WI38 (cell line): ENCODE results near the gene ST8SIA5.

Experiments
- H3K4me3 ChIP-seq: 2 replicates; pipeline ENCODE4 v1.5.1; 2011; ENCODE audit warnings: low read depth, mild to moderate bottlenecking, control low read depth, low read length
- CTCF ChIP-seq: IDR thresholded peaks from 2 replicates; pipeline ENCODE4 v1.5.1; 2012; ENCODE audit warnings: low read depth, mild to moderate bottlenecking, control low read depth, low read length

Gene ST8SIA5

GRCh38 chr18:46711444-46711863 is 45.4 kb downstream of the ST8SIA5 start:
- TF ChIP-seq CTCF: no peak
- H3K4me3 ChIP-seq: no peak overlapping the region

DNA sequence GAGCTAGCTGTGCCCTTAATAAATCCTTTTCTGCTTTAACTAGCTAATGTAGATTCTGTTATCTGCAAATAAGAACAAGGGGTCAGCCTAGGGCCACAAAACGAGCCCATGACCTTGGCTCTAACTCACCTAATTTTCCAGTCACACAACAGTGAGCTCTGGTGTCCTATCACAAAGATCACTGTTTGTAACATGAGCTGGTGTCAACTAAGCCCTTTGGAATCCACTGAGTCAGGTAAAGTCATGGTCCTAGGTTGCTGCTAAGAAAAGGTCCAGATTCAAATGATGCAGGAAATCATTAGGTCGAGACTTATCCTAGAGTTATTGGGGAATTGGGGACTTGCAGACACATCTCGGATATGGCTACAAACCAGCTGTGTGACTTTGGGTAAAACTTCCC is 49.9 kb downstream of the ST8SIA5 start:
- no peak for TF ChIP-seq CTCF
- H3K4me3 ChIP-seq: no peak overlapping the region

GRCh38 chr18:46705521-46705920 is 51.3 kb downstream of the ST8SIA5 start:
- no peak overlapping the region for H3K4me3 ChIP-seq
- no peak for TF ChIP-seq CTCF

GRCh38 chr18:46704816-46705215 is 52.0 kb downstream of the ST8SIA5 start:
- H3K4me3 ChIP-seq: no peak overlapping the region
- TF ChIP-seq CTCF: no peak

- TF ChIP-seq CTCF: no peak
- no peak overlapping the region for H3K4me3 ChIP-seq
These were observed 52.7 kb downstream of the ST8SIA5 start for GRCh38 chr18:46704189-46704588.

DNA sequence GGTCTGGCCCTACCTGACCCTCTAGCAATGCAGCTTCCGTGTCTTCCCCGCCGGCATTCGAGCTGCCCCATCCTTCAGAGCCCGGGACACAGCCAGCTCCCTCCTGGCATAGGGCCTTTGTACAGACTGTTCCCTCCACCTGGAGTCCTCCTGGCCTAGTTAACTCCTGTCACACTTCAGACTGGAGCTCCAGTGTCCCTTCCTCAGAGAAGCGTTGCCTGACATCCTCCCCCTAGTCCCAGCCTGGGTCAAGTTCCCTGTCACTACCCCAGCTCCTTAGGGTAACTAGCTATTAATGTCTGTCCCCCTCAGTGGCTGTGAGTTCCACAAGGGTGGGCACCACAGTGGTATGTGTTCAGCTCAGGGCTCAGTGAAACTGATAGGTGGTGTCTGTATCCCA is 54.4 kb downstream of the ST8SIA5 start:
- no peak overlapping the region for H3K4me3 ChIP-seq

GRCh38 chr18:46700066-46700824 is 56.6 kb downstream of the ST8SIA5 start:
- no peak for TF ChIP-seq CTCF
- no peak overlapping the region for H3K4me3 ChIP-seq

More for the DNA sequence above, 54.4 kb downstream of the ST8SIA5 start:
- TF ChIP-seq CTCF: no peak
